CD4-positive, alpha-beta T cell treated with Interleukin-15 for 1 hour (primary cell): Measurements from ENCODE around the gene CAPN2.

Source experiments
- DNase-seq: peaks from one replicate; pipeline ENCODE4 v3.0.0-alpha.2; 2020

CAPN2 gene

DNA sequence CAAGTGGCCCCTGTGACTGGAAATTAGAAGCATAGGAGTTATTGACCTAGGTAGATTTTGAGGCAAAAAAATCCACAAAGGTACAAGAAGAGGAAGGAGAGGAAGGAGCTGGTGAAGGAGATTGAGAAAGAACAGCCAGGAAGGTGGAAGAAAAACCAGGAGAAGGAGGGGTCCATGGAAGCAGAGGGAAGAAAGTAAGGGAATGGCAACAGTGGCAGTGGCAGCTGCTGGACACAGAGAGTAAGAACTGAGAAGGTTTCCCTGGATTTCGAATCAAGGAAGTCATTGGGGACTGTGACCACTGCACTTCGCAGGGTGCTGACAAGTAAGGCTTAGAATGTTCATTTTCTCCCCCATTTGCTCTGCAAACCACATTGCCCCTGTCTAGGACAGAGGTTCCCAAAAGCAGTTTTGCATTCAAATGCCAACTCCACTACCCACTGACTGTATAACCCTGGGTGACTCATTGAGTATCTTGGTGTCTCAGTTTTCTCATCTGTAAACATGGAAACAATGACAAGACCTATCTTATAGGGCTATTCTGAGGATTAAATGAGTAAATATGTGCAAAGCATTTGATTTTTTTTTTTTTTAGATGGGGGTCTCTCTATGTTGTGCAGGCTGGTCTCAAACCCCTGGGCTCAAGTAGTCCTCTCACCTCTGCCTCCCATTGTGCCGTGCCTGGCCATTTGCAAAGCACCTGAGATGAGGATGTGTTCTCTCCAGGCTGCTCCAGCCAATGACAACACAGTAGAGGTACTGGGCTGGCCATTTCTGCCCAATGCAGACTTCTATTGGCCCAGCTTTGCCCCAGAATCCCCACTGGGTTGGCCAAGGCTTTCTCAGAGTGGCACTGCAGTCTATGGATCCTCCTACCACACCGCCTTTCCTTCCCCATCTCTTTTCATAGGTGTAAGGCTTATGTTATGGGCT lies 9.3 kb upstream of the CAPN2 start:
- no peak for DNase-seq

DNA sequence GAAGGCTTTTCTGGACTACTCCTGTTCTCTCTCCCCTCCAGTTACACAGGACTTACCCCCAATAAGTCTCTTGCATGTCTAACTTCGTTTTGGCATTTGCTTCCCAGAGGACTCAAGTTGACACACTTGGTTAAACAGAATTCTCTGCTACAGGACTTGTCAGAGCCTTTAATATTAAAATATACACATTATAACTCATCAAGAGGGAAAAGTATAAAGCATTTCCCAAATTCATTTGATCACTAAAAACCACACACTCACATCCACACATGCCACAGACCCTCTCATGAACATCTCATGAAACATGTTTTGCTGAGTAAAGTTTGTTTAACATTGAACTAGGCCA lies 8.7 kb upstream of the CAPN2 start:
- DNase-seq: no peak

DNA sequence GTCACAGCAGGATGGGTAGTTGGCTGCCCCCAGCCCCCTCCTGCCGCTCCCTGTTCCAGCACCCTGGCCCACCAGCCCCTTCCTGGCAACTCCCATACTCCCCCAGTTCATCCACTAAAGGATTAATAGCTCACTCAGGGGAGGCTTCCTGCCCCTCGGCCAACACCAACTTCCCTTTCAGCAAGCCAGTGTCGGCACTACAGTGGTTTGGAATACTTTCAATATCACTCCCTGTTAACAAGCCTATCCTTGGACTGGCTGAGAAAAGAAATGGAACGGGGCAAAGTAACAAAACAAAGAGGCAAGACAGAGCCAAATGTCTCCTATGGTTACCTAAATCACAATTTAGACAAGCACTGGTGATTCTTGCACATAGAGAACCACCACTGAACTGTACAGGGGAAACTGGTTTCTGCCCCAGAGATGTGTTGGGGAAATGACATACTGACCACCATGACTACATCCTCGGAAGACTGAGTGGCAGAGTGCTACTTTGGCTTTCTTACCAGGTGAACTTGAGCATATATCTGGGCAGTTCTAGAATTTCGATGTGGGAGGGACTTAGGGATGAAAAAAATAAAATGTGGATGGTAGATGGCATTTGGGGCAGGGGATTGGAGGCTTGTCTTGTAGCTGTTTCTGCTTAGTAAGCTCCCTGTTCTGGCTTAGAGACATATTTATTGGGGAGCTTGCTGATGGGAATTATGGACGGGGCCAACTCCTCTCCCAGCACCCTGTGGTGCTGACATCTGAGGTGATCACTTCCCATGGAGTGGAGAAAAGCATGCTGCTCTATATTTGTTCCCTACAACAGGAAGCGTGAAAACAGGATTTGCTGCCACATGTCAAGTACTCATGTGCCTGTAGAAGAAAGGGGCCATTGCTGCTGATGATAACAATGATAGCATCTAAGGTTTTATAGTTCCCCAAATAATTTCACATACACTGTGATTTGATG lies 7.1 kb upstream of the CAPN2 start:
- no peak for DNase-seq

DNA sequence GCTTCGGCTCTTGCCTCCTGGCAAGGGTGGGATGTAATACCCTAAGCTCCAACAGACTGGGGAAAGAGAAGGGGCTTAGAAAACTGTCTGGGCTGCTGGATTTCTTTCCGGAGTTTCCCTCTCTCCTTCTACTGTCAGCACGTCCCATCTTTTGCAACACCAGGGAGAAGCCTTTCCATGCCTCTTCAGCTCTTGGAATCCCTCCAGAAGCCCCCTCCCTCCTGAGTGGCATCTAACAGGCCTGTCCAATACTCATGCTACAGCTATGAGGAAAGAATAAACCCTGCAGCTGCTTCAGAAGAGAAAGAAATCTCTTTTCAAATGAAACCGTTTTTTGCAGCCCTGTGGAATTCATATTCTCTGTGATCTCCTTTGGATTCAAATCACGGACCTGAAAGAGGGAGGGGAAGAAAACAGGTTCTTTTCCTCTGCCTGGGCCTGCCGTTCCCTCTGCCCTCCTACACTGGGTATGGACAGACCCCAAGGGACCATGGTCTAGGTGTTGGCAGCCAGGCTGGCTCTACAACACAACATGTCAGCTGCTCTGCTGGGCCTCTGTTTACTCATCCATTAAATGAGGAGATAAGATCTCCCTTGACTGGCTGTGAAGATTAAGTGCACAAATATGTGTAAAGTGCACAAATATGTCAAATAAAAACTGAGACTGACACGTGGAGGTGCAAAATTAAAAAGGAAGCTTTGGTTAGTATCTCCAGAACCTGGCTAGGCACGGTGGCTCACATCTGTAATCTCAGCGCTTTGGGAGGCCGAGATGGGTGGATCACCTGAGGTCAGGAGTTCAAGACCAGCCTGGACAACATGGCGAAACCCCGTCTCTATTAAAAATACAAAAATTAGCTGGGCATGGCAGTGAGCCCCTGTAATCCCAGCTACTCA lies 6.0 kb upstream of the CAPN2 start:
- DNase-seq: no peak

DNA sequence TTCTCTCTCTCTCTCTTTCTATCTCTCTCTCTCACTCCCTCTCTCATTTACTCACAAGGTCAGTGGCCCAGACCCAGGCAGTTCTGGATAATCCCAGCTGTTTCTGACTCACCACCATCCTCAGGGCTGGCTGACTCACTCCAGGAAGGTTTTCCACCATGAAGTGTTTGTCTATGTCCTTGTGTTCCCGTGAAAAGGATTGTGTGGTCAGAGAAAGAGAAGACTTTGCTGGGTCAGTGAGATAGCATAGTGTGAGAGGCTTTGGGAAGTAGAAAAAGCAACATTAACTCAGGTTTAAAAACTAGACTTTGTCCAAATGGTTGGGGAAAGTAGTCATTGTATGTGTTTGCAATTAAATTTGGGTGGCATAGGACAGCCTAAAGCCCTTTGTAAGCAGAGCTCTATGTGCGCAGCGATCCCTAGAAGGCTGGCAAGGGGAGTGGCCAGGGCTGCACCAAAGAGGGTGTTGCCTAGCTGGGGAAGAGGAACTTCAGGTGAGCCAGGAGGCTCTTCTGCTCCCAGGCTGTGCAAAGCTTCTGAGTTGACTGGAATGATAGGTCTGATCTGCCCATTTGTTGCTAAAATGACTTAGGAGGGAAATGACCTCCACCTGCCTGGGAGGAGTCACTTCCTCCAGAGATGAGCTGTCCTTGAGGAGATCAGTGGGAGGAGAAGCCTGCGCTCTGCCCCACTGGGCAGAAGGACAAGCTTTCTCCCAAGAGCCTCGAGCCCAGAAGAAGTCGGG lies 4.9 kb upstream of the CAPN2 start:
- DNase-seq: no peak

- no peak for DNase-seq
These were observed 4.4 kb upstream of the CAPN2 start for GRCh38 chr1:223708001-223708359.

- DNase-seq: no peak
These were observed 3.6 kb upstream of the CAPN2 start for GRCh38 chr1:223708651-223709268.

DNA sequence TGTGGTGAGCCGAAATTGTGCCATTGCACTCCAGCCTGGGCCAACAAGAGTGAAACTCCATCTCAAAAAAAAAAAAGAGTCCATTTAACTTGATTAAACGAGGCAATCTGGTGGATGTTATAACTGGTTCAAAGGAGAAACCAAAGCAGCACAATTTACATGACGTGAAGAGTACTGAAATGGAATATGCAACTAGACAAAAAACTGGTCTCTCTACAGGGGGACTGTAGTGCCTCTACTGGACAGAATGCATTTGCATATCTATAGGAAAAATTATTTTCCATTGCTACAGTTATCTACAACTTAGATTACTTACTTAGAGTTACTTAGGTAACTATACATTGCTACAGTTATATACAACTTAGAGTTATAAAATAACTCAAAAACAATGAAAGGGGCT lies 2.7 kb upstream of the CAPN2 start:
- DNase-seq: no peak

- no peak for DNase-seq
These were observed 1.9 kb upstream of the CAPN2 start for GRCh38 chr1:223710179-223711133.

- no peak for DNase-seq
These were observed 1.2 kb upstream of the CAPN2 start for GRCh38 chr1:223711173-223711572.

DNA sequence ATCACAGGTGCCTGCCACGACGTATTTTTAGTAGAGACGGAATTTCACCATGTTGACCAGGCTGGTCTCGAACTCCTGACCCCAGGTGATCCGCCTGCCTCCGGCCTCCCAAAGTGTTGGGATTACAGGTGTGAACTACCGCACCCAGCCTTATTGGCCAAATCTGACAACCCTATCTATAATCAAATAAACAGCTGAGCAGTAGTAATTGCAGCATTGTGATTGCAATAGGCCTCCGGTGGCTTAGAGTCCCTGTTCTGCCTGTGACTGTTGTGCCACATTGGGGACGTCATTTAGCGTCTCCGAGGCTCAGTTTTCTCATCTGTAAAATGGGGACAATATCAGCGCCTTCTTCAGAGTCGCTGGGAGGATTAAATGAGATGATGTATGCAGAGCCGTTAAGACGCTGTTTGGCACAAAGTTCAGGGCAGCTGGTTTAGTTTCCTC lies 569 bp upstream of the CAPN2 start:
- DNase-seq: no peak

- DNase-seq: peak; percentile 26
These were observed 623 bp downstream of the CAPN2 start for GRCh38 chr1:223712850-223713474.

DNA sequence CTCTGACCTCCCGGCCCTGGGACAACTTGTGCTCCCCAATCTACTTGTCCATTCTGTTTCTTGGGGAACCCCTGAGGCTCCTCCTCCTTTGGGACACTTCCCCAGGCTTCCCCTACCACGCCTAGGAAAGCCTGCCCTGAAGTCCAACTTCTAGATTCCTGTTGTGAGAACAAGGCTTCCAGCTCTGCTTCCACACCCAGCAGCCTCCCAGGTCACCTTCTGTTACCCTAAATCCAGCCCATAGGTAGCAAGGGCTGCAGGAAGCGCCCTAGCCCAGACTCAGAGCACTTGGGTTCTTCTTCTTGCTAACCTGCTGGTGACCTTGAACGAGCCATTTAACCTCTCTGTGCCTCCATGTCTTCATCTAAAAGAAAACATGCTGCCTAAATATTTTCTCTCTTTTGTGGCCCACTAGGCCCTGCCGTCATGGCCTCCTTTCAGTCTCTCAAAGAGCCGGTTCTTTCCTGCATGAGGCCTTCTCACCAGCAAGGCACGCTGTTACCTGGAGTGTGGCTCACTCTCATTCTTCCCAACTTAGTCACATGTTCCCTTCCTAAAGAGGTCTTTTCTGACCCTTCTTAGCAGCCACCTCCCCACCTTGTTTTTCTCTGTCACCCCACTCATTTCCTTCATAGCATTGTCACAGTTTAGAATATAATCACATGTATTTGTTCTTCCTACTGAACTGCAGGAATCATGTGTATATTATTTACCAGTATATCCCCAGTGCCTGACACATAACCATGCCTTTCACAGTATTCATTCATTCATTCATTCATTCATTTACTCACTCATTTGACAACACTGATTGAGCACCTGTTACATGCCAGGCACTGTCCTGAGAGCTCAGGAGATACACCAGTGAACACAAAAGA lies 1.4 kb downstream of the CAPN2 start:
- DNase-seq: peak; percentile 19

GRCh38 chr1:223714421-223714724 lies 2.0 kb downstream of the CAPN2 start:
- no peak for DNase-seq

DNA sequence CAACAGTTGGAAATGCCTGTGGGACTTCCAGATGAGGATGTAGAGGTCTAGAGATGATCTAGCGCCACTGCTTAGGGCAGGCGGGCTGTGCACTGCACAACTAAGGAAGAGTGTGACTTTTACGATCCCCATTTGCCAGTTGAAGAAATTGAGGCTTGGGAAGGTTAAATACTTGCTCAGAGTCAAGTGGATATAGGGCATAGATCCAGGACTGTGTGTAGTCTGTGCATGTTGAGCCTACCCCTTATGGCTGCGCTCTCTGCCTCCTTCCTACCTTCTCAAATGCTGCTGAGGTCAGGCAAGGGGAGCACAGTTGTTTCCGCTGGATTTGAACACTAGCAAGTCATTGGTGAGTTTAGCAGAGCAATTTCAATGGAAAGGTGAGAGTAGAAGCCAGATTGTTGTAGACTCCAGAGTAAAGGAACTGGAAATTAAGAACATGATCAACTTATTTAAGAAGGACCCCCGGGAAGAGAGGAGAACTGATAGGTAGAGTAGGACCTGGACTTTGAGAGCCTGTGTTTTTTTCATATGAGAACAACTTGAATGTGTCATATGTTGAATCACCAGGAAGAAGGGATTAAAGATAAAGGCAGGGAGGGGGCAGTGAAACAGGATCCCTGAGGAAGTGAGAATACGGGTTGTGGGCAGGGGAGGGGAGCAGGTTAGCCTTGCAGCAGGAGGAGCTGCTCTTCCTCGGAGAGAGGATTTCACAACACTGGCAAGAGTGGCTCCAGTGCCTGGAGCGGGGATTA lies 2.7 kb downstream of the CAPN2 start:
- DNase-seq: peak; percentile 45

DNA sequence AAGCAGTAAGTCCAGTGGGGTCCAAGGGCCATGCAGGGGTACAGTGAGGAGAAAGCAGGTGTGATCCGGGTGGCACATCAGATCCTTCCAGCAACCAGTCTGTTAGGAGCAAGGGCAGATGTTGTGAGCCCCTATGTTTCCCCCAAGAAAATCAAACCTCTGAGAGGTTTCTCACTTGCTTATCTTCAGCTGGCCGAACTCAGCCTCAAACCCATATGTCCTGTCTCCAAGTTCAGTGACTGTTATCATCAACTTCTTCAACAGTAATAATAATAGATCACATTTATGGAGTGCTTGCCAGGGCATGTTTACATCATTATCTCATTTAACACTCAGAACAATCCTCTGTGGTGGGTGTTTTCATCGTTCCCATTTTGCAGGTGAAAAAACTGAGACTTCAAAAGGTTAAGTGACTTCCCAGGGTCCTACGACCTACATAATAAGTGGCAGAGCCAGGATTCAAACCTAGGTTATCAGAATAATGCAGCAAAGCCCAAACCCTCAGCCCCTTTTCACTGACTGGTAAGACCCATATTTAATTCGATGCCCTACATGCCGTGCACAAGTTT lies 3.3 kb downstream of the CAPN2 start:
- no peak for DNase-seq

- DNase-seq: peak; percentile 65
These were observed 4.0 kb downstream of the CAPN2 start for GRCh38 chr1:223716302-223716862.

DNA sequence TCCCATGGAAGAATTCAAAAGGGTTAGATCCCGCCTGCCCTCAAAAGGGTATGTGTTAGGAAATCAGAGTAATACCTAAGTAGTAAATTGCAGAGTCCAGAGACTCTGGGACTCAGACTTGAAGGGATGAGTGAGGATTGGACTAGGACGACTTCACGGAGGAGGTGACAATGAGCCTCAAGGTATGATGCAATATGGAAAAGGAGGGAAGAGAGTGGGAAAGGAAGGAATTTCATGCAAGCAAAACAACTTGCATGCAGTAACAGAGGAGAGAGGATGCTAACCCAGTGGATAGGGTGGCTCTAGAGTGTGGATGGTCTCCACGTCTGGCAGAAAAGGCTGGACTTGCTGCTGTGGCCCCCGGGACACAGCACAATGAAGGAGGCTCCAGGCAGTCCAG lies 4.8 kb downstream of the CAPN2 start:
- DNase-seq: no peak
